Forelimb muscle (tissue), 1 donor: Measurements from ENCODE around the gene LINC00305. TPM values are rescaled to one million over a fixed set of nuclear protein-coding genes. Genes with fewer than 3 reads are reported as not detected.

ENCODE experiments used
- DNase-seq: peaks from one replicate; pipeline ENCODE4 v3.0.0-alpha.2; 2013; ENCODE audit warnings: low read depth
- polyA plus RNA-seq: library from polyadenylated mRNA; unstranded; fragments of 120-200 nt; gene quantifications from one replicate; pipeline ENCODE4 v1.2.1, GENCODE V29; 2013; ENCODE audit not compliant: insufficient read length

Gene LINC00305
- polyA plus RNA-seq, 1 donor = not detected

- DNase-seq = no peak
These were observed 117.5 kb downstream of the LINC00305 start for GRCh38 chr18:64031411-64031810.

Other genes starting within 250 kb of the LINC00305 start
- 0.27 TPM for gene SERPINB10, start 241.1 kb downstream of the LINC00305 start, polyA plus RNA-seq
- not detected for gene HMSD, start 199.8 kb downstream of the LINC00305 start, polyA plus RNA-seq
- 1.4 TPM for gene SERPINB8, start 179.0 kb downstream of the LINC00305 start, polyA plus RNA-seq